GM19239 (cell line): ENCODE data around the gene UGT1A1.
A peak's percentile ranks its signal among the peaks of the same experiment; 100 is the strongest.
"Not testable (repeated sequence)": the region's sequence is repeated elsewhere in the genome, so short reads cannot be mapped to it uniquely, and the experiment has no call there.

Source experiments
- DNase-seq: peaks from one replicate; pipeline ENCODE4 v3.0.0; 2011; ENCODE audit warnings: low spot score; ENCODE audit not compliant: insufficient read length
- FAIRE-seq: peaks from 2 replicates; lab custom pipeline; 2011; peaks lifted over from hg19 to GRCh38; lab: Jason Lieb, UNC

UGT1A1 gene

DNA sequence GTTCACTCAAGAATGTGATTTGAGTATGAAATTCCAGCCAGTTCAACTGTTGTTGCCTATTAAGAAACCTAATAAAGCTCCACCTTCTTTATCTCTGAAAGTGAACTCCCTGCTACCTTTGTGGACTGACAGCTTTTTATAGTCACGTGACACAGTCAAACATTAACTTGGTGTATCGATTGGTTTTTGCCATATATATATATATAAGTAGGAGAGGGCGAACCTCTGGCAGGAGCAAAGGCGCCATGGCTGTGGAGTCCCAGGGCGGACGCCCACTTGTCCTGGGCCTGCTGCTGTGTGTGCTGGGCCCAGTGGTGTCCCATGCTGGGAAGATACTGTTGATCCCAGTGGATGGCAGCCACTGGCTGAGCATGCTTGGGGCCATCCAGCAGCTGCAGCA, at the start of gene UGT1A1:
TSS of gene UGT1A1 (plus strand) at position 228 of the 400 bp plus-strand sequence. CDS start at position 246, 18 bp downstream.
- DNase-seq (no peak), FAIRE-seq (no peak)

DNA sequence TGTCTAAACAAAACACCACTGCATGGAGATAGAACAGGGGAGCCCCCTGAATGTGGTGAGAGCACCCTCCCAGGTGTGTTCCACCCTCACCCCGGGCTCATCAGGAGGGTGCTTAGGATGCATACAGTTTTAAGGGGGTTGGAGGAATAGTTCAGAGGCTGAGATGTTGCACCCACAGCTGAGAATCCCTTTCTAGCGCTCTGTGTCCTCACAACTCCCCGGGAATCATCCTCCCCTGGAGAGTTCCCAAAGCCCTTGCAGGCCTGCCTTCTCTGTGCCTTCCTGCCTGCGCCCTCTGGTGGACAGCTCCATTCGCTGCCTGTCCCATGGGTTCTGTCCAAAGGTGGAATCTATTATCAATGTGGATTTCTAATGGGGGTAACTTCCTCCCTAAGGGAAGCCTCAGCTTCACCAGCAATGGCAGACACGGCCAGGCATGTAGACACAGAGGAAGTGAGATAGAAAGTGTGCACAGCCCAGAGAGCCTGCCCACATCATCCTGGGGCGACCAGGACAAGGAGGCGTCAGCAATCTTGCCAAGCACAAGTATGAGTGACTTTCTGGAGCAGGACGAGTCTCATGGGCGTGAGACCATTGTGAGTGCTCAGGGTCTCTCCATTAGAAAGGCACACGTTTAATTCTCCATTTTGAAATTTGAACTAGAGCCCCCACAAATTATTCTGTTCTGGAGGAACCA, 48.6 kb upstream of the UGT1A1 start:
- FAIRE-seq, result peak; percentile 84
- DNase-seq, result peak; percentile 34

DNA sequence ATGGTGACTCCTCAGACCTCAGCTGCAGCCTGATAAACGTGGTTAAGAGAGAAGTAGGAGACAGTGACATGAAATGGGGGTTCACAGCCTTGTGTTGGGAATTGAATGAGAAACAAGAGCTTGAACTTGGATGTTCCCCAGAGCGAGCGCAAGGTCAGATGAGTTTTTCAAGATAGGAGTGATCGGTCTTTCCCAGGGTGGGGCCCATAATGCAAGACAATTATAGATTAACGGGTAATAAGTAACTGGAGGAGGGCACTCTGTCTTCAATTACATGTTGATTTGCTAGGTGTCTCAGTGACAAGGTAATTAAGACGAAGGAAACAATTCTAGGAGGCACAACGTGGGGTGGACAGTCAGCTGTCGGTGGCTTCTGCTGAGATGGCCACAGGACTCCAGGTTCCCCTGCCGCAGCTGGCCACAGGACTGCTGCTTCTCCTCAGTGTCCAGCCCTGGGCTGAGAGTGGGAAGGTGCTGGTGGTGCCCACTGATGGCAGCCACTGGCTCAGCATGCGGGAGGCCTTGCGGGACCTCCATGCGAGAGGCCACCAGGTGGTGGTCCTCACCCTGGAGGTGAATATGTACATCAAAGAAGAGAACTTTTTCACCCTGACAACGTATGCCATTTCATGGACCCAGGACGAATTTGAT, 47.3 kb upstream of the UGT1A1 start, which contains the start of gene UGT1A5:
TSS of gene UGT1A5 (plus strand) at position 297 of the 651 bp plus-strand sequence. CDS start at position 382, 85 bp downstream.
- no peak for FAIRE-seq

DNA sequence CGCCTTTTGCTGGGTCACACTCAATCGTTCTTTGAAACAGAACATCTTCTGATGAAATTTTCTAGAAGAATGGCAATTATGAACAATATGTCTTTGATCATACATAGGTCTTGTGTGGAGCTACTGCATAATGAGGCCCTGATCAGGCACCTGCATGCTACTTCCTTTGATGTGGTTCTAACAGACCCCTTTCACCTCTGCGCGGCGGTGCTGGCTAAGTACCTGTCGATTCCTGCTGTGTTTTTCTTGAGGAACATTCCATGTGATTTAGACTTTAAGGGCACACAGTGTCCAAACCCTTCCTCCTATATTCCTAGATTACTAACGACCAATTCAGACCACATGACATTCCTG, 46.8 kb upstream of the UGT1A1 start:
- FAIRE-seq (no peak), DNase-seq (no peak)

More for the DNA sequence above, 47.3 kb upstream of the UGT1A1 start, which contains the start of gene UGT1A5:
- no peak for DNase-seq

DNA sequence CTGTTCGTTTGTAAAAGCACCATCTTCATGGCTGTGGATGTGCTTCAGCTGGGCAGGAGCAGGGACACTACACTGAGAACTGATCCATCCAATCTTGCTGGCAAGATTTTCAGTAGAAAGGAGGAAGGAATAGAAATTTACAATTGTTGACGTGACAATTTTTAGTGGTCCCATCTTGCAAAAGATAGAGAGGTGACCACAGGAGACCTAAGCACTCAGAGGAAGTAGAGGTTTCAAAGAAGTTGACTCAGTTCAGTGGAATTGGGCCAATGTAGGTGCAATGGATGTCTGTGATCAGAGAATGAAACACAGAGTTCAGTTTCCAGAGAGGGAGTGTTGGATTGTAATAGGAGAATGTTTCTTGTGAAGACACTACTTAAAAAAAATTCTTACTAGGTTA, 45.9 kb upstream of the UGT1A1 start:
- DNase-seq, result no peak

DNA sequence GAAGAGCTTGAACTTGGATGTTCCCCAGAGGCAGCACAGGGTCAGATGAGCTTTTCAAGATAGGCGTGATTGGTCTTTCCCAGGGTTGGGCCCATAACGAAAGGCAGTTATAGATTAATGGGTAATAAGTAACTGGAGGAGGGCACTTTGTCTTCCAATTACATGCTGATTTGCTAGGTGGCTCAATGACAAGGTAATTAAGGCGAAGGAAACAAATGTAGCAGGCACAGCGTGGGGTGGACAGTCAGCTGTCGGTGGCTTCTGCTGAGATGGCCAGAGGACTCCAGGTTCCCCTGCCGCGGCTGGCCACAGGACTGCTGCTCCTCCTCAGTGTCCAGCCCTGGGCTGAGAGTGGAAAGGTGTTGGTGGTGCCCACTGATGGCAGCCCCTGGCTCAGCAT, 41.5 kb upstream of the UGT1A1 start, which contains the start of gene UGT1A4:
TSS of gene UGT1A4 (plus strand) at position 185 of the 400 bp plus-strand sequence. CDS start at position 270, 85 bp downstream.
- FAIRE-seq, result no peak

More for the DNA sequence above, 45.9 kb upstream of the UGT1A1 start:
- no peak for FAIRE-seq

DNA sequence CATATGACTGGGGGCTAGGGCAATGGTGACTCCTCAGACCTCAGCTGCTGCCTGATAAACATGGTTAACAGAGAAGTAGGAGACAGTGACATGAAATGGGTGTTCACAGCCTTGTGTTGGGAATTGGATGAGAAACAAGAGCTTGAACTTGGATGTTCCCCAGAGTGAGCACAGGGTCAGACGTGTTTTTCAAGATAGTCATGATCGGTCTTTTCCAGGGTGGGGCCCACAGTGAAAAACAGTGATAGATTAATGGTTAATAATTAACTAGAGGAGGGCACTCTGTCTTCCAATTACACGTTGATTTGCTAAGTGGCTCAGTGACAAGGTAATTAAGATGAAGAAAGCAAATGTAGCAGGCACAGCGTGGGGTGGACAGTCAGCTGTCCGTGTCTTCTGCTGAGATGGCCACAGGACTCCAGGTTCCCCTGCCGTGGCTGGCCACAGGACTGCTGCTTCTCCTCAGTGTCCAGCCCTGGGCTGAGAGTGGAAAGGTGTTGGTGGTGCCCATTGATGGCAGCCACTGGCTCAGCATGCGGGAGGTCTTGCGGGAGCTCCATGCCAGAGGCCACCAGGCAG, 31.3 kb upstream of the UGT1A1 start, which contains the start of gene UGT1A3:
TSS of gene UGT1A3 (plus strand) at position 320 of the 579 bp plus-strand sequence. CDS start at position 405, 85 bp downstream.
- DNase-seq (no peak), FAIRE-seq (no peak)

More for the DNA sequence above, 41.5 kb upstream of the UGT1A1 start, which contains the start of gene UGT1A4:
- DNase-seq, result no peak

DNA sequence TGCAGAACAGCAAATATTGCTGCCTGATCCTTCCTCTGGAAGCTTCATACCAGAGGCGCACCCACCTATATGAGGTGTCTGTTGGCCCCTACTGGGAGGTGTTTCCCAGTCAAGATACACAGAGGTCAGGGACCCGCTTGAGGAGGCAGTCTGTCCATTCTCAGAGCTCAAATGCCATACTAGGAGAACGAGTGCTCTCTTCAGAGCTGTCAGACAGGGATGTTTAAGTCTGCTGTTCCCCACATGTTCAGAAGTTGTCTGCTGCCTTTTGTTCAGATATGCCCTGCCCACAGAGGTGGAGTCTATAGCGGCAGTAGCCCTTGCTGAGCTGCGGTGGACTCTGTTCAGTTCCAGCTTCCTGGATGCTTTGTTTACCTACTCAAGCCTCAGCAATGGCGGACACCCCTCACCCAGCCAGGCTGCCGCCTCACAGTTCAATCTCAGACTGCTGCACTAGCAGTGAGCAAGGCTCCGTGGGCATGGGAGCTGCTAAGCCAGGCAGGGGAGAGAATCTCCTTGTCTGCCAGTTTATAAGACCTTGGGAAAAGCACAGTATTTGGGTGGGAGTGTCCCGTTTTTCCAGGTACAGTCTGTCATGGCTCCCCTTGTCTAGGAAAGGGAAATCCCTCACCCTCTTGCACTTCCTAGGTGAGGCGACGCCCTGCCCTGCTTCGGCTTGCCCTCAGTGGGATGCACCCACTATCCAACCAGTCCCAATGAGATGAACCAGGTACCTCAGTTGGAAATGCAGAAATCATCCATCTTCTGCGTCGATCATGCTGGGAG, 23.0 kb upstream of the UGT1A1 start:
- not testable (repeated sequence) for FAIRE-seq, DNase-seq

DNA sequence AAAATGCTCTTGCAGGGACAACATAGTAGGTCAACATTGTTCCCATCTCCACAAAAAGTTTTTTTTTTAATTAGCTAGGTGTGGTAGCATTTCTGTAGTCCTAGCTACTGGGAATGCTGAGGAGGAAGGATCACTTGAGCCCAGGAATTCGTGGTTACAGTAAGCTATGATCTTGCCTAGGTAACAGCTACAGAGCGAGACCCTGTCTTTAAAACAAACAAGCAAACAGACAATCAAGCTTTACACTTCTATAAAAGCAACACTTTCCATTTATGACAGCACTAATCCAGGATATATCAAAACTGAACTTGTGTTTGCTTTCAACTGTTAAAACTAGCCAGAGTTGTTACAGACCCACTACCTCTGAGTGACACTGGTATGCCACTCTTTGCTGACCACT, 19.2 kb upstream of the UGT1A1 start:
- FAIRE-seq (no peak), DNase-seq (no peak)

DNA sequence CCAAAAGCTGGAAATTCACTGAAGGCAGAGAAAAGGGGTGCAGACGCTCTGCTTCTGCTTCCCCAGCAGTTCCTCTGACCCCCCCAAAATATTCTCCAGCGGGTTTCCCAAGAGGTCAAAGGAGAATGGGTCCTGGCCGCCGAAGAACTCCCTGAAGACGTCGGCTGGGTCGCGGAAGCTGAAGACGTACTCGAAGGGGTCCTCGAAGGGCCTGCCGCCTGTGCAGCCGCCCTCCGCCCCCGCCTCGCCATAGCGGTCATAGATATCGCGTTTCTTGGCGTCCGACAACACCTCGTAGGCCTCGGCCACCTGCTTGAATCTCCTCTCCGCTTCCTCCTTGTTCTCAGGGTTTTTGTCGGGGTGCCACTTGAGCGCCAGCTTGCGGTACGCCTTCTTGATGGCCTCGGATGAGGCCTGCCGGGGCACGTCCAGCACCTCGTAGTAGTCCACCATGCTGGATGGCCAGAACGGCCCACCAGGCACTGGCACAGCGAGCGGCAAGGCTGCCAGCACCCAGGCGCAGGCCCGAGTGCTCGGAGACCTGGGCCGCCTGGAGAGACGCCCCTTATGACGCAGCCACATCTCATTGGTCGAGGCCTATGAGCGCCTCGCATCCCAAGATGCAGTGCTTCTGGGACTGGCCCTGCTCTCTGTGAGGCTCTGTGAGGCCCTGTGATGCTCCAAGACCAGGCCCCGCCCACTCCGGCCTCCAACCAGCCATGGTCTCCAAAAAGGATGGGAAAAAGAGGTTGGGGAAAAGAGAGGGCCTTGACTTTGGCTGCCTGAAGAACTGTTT, 16.4 kb upstream of the UGT1A1 start:
- FAIRE-seq (no peak), DNase-seq (no peak)

DNA sequence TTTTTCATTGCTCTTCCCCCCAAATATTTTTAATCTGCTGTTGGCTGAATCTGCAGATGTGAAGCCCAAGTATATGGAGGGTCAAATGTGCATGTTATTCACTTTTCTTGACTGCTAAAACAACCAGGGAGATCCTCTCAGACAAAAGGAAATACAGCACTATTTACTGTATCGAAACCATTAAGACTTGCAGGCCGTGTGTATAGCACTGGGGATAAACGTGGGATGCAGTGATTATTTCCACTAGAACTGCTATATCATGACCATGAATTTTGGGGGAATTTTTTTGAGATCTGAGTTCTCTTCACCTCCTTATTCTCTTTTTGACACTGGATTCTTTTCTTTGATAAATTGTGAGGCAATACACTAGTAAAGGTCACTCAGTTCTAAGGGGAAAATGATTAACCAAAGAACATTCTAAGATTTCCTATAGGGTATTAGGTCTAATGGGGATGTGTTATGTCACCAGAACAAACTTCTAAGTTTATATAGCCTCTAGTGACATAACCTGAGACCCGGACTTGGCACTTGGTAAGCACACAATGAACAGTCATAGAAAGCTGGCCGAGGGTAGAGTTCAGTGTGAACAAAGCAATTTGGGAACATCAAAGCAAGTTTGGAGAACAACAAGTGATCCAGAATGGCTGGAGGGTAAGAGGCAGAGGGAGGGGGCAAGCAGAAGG, 14.9 kb upstream of the UGT1A1 start:
- FAIRE-seq, result no peak
- DNase-seq, result no peak

DNA sequence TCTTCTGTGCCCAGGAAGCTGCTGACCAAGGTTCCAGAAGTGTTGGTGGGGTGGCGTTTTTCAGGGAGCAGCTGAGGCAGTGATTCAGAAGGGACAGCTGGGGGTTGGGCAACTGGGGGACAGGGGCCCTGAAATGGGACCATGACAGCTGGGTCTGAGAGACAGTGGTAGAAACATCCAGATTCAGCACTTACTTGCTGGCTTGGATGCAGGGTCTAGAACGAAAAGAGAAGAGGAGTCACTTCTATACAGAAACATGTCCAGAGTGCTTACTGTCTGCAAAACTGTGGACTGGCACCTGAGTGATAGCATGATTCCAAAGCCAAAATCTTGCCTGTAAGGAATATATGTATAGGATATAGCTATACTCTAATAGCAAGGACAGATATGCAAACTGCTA, 14.2 kb upstream of the UGT1A1 start:
- FAIRE-seq, result not testable (repeated sequence)

DNA sequence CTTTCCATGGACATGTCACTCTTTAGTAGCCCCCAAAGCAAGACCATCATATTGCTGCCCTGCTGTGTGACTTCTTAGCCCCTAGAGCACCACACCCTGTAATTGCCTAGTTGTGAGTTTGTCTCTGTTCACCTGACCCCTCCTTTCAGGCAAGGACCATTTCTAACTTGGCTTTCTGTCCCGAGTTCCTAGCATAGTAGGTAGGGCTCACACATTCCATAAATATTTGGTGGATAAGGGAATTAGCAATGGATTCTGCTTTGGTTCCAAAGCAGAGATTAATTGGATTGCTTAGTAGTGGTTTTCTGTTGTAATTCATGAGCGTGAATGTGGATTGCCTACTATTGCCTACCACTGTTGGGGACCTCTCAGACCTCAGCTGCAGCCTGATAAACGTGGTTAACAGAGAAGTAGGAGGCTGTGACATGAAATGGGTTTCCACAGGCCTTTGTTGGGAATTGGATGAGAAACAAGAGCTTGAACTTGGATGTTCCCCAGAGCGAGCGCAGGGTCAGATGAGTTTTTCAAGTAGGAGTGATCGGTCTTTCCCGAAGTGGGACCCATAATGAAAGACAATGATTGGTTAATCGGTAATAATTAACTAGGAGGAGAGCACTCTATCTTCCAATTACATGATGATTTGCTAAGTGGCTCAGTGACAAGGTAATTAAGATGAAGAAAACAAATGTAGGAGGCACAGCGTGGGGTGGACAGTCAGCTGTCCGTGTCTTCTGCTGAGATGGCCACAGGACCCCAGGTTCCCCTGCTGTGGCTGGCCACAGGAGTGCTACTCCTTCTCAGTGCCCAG, 13.4 kb upstream of the UGT1A1 start:
- DNase-seq (no peak), FAIRE-seq (no peak)

More for the DNA sequence above, 14.2 kb upstream of the UGT1A1 start:
- DNase-seq, result not testable (repeated sequence)

DNA sequence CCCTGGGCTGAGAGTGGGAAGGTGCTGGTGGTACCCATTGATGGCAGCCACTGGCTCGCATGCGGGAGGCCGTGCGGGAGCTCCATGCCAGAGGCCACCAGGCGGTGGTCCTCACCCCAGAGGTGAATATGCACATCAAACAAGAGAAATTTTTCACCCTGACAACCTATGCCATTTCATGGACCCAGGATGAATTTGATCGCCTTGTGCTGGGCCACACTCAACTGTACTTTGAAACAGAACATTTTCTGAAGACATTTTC, 12.9 kb upstream of the UGT1A1 start:
- no peak for FAIRE-seq

DNA sequence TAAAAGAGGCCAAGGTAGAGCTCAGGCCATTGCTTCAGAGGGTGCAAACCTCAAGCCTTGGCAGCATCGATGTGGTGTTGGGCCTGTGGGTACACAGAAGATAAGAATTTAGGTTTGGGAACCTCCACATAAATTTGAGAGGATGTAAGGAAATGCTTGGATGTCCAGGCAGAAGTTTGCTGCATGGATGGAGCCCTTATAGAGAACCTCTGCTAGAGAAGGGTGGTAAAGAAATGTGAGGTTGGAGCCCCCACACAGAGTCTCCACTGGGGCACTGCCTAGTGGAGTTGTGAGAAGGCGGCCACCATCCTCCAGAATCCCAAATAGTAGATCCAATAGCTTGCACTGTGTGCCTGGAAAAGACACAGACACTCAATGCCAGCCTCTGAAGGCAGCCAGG, 9.4 kb upstream of the UGT1A1 start:
- not testable (repeated sequence) for FAIRE-seq, DNase-seq

More for the DNA sequence above, 12.9 kb upstream of the UGT1A1 start:
- no peak for DNase-seq

DNA sequence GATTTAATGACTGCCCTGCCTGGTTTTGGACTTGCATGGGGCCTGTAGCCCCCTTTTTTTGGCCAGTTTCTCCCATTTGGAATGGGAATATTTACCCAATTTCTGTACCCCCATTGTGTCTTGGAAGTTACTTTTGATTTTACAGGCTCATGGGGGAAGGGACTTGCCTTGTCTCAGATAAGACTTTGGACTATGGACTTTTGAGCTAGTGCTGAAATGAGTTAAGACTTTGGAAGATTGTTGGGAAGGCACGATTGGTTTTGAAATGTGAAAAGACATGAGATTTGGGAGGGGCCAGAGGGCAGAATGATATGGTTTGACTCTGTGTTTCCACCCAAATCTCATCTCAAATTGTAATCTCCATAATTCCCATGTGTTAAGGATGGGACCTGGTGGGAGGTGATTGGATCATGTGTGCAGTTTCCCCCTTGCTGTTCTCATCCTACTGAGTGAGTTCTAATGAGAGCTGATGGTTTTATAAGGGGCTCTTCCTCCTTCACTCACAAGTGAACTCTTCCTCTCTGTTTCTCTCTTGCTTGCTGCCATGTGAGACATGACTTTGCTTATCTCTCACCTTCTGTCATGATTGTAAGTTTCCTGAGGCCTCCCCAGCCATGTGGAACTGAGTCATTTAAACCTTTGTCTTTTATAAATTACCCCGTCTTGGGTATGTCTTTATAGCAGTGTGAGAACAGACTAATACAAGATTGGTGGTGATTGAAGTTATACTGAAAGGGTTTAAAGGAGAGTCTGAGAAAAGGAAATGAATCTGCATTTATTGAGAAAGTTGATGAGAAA, 8.7 kb upstream of the UGT1A1 start:
- not testable (repeated sequence) for FAIRE-seq, DNase-seq

DNA sequence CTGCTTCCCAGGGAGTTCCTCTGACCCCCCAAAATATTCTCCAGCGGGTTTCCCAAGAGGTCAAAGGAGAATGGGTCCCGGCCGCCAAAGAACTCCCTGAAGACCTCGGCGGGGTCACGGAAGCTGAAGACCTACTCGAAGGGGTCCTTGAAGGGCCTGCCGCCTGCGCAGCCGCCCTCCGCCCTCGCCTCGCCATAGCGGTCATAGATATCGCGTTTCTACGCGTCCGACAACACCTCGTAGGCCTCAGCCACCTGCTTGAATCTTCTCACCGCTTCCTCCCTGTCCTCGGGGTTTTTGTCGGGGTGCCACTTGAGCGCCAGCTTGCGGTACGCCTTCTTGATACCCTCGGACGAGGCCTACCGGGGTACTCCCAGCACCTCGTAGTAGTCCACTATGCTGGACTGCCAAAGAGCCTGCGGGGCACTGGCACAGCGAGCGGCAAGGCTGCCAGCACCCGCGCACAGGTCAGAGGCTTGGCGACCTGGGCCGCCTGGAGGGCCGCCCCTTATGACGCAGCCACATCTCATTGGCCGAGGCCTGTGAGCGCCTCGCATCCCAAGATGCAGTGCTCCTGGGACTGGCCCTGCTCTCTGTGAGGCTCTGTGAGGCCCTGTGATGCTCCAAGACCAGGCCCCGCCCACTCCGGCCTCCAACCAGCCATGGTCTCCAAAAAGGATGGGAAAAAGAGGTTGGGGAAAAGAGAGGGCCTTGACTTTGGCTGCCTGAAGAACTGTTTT, 5.0 kb upstream of the UGT1A1 start:
- FAIRE-seq (no peak), DNase-seq (no peak)
